Peyer's patch (tissue), 4 donors: ENCODE measurements around the gene MRPL17.

Experiments
- CTCF ChIP-seq, 6 experiments: fragments of 450-650 bp in 4 of 6; fragments of 200-600 bp in 2 of 6; sonication (generic) in 1 of 6; IDR thresholded peaks; one replicate each; pipeline ENCODE4 v1.5.1; 2017 to 2019; ENCODE audit warnings: antibody characterized with exemption in 6 of 6, mild to moderate bottlenecking in 3 of 6, moderate library complexity in 1 of 6
- POLR2A ChIP-seq, 2 donors: fragments of 450-650 bp; IDR thresholded peaks; one replicate each; pipeline ENCODE4 v1.5.1; 2017; ENCODE audit warnings: antibody characterized with exemption in 2 of 2, mild to moderate bottlenecking in 2 of 2, moderate library complexity in 2 of 2

GRCh38 chr11:6646576-6646917 is 36.6 kb downstream of the MRPL17 start:
- TF ChIP-seq POLR2A (IDR thresholded peaks at IDR 0.05) (no peak), CTCF (IDR thresholded peaks at IDR 0.05) (no peak)
